IPS DF 4.7 (cell line): Measurements from ENCODE around the gene PAXX.
"Not testable (repeated sequence)": the region's sequence is repeated elsewhere in the genome, so short reads cannot be mapped to it uniquely, and the experiment has no call there.

Source experiments
- DNase-seq: peaks from one replicate; pipeline ENCODE4 v3.0.0-alpha.2; 2013; ENCODE audit warnings: low spot score; ENCODE audit errors: extremely low read depth

Gene PAXX

GRCh38 chr9:137030538-137031527, 38.6 kb downstream of the PAXX start:
- no peak for DNase-seq

GRCh38 chr9:137031904-137032640, 39.9 kb downstream of the PAXX start, which contains the start of gene FUT7:
Gene FUT7 (minus strand): TSS chr9:137032088. CDS start chr9:137031991, 97 bp downstream.
- DNase-seq = no peak

- no peak for DNase-seq
Observed at GRCh38 chr9:137032858-137033257, 40.6 kb downstream of the PAXX start.

GRCh38 chr9:137033481-137033880, 41.3 kb downstream of the PAXX start:
- not testable (repeated sequence) for DNase-seq

- no peak for DNase-seq
Observed at GRCh38 chr9:137034039-137034708, 42.0 kb downstream of the PAXX start.

- DNase-seq = no peak
Observed at GRCh38 chr9:137034709-137035506, 42.7 kb downstream of the PAXX start.

GRCh38 chr9:137035507-137035834, 43.2 kb downstream of the PAXX start:
- no peak for DNase-seq

GRCh38 chr9:137035937-137036336, 43.7 kb downstream of the PAXX start:
- DNase-seq = no peak

- no peak for DNase-seq
Observed at GRCh38 chr9:137037035-137037434, 44.8 kb downstream of the PAXX start.

GRCh38 chr9:137037483-137037882, 45.3 kb downstream of the PAXX start:
- no peak for DNase-seq

- no peak for DNase-seq
Observed at GRCh38 chr9:137038916-137039315, 46.7 kb downstream of the PAXX start.

- no peak for DNase-seq
Observed at GRCh38 chr9:137039611-137040366, 47.6 kb downstream of the PAXX start.

GRCh38 chr9:137040568-137040967, 48.3 kb downstream of the PAXX start:
- no peak for DNase-seq

- DNase-seq = no peak
Observed at GRCh38 chr9:137041124-137041523, 48.9 kb downstream of the PAXX start.

- DNase-seq = no peak
Observed at GRCh38 chr9:137042751-137043727, 50.8 kb downstream of the PAXX start.
